D721Med (cell line): ENCODE data around the gene ABLIM3.
A peak's percentile ranks its signal among the peaks of the same experiment; 100 is the strongest.

Experiments used
- DNase-seq: peaks from one replicate; pipeline ENCODE4 v3.0.0; 2011; ENCODE audit warnings: low spot score; ENCODE audit not compliant: insufficient read length
- FAIRE-seq: peaks from 2 replicates; lab custom pipeline; 2011; peaks lifted over from hg19 to GRCh38; lab: Jason Lieb, UNC
- CTCF ChIP-seq: IDR thresholded peaks from 2 replicates; pipeline ENCODE4 v1.5.1; 2012; ENCODE audit warnings: mild to moderate bottlenecking, control low read depth; ENCODE audit not compliant: insufficient read depth; ENCODE audit errors: missing control alignments

The ABLIM3 gene

GRCh38 chr5:149113669-149114068 is 27.6 kb upstream of the ABLIM3 start:
- FAIRE-seq (no peak), DNase-seq (no peak)
- TF ChIP-seq CTCF, result no peak

- FAIRE-seq (no peak), DNase-seq (no peak)
- TF ChIP-seq CTCF, result peak; percentile 82
Measured at GRCh38 chr5:149114403-149115312, 26.6 kb upstream of the ABLIM3 start.

DNA sequence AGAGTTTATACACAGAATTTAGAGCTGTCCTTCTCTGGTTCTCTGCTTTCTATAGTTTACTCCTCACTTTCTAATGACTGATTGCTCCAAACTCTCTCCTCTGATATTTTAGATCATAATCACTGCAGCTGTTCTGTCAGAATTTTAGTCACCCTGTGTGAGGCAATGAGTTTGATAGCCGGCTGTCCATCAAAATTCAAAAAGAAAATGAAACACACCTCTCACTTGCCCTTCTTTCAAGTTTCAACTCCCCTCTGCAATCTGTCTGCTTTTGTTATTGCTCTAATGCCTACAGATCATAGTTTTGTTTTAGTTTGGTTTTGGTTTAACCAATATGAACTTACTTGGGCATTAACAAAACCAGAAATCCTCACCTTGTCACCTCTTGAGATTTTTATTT is 23.3 kb upstream of the ABLIM3 start:
- no peak for TF ChIP-seq CTCF
- DNase-seq (no peak), FAIRE-seq (no peak)

DNA sequence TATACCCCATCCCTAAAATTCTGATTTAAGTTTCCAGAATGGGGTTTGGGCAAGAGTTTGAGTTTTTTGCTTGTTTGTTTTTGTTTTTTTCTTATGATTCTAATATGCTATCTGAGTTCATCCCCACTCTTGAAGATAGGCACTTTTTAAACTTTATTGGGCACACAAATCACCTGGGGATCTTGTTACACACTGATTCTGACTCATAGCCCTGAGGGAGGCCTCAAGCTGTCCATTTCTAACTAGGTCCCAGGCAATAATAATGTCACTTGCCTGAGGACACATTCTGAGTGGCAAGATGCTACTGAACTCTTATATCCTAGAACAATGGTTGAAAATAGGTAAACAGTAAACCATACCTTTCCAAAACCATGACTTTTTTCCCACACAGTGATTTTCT is 22.8 kb upstream of the ABLIM3 start:
- no peak for DNase-seq
- no peak for TF ChIP-seq CTCF
- FAIRE-seq, result no peak

DNA sequence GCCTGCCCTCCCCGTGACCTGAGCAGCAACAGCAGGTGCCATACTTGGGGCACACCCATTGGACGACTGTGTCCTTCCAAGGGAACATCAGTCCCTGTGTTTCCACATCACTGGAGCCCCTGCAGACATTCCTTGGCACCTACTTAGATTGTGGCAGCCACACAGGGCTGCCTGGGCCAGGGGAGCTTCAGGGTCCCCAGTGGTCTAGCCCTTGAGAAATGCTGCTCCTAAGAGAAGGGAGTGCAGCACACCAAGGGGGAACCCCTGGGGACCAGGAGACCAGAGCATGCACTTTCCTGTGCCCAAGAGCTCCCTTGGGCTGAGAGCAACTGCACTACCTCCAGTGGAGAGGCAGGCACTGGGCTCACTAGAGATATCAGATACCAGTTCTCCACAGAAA is 20.1 kb upstream of the ABLIM3 start:
- DNase-seq (no peak), FAIRE-seq (no peak)
- TF ChIP-seq CTCF, result no peak

DNA sequence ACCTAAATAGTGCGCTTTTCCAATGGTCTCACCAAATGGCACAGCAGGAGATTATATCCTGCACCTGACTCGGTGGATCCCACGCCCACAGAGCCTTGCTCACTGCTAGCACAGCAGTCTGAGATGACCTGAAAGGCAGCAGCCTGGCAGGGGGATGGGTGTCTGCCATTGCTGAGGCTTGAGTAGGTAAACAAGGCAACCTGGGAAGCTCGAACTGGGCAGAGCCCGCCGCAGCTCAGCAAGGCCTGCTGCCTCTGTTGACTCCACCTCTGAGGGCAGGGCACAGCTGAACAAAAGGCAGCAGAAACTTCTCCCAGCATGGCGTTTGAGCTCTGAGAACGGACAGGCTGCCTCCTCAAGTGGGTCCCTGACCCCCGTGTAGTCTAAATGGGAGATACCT is 18.1 kb upstream of the ABLIM3 start:
- no peak for DNase-seq
- FAIRE-seq, result no peak
- TF ChIP-seq CTCF, result no peak

DNA sequence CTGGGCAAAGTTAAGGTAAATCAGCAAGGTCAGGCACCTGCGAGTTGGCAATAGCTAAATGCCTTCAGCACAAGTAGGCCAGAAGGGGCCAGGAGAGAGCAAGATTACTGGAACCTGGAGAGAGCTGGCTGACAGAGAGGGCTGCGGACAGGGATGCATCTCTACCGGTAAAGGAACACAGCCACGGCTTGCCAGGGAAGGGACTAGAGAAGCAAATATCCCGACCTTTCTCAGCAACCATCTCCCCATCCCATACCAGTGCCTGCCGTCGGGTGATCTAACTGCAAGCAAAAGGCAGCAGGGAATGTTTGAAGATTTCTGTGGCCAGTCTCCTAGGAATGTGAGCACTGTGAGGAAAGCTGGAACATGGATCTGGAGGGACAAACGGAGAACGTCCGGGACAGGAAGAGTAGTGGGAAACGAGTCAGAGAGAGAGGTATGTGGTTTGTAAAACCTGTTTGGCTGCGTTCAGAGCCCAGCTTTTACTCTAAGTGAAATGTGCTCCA is 15.9 kb upstream of the ABLIM3 start:
- DNase-seq (no peak), FAIRE-seq (no peak)
- TF ChIP-seq CTCF, result no peak
